HEK293 (cell line): ENCODE measurements around the gene RBBP8NL.

ENCODE experiments used
- CTCF ChIA-PET: fragments of 350-600 bp; formaldehyde crosslinking; extraction: SDS; loops from one replicate; lab custom pipeline; 2021; ENCODE audit warnings: antibody characterized with exemption; lab: Yijun Ruan, JAX
- POLR2A ChIA-PET: fragments of 300-600 bp; formaldehyde crosslinking; extraction: SDS; loops from one replicate; lab custom pipeline; 2020; ENCODE audit warnings: antibody characterized with exemption, inconsistent platforms; lab: Yijun Ruan, JAX
- H3K27ac ChIP-seq: fragments of 200-500 bp; sonication (Bioruptor generic); 2 replicates; pipeline ENCODE4 v1.5.1; 2014; ENCODE audit warnings: low read depth, low read length, control low read depth, inconsistent platforms; ENCODE audit errors: extremely low read depth
- H3K36me3 ChIP-seq, 2 experiments: fragments of 200-500 bp in 1 of 2; sonication (Bioruptor generic) in 1 of 2; 1 replicate in 1 of 2; 2 replicates in 1 of 2; pipeline ENCODE4 v1.5.1; 2014 to 2017; ENCODE audit warnings: inconsistent platforms in 2 of 2, low read length in 2 of 2; ENCODE audit not compliant: control insufficient read depth in 2 of 2, insufficient read depth in 1 of 2
- H3K4me1 ChIP-seq: fragments of 200-500 bp; sonication (Bioruptor generic); 2 replicates; pipeline ENCODE4 v1.5.1; 2014; ENCODE audit warnings: mild to moderate bottlenecking, low read length, inconsistent platforms; ENCODE audit not compliant: control insufficient read depth, insufficient read depth
- H3K4me3 ChIP-seq: 2 replicates; pipeline ENCODE4 v1.5.1; 2011; ENCODE audit warnings: low read depth, mild to moderate bottlenecking, control low read depth, low read length, moderate library complexity
- H3K9me3 ChIP-seq: fragments of 200-500 bp; sonication (Bioruptor generic); 2 replicates; pipeline ENCODE4 v1.5.1; 2014; ENCODE audit warnings: low read depth, low read length, inconsistent platforms; ENCODE audit not compliant: control insufficient read depth, insufficient read depth
- BCL11B ChIP-seq: fragments of 450-650 bp; formaldehyde crosslinking; IDR thresholded peaks from 2 replicates; pipeline ENCODE4 v1.5.1; 2016; ENCODE audit warnings: low read depth, missing biosample characterization, missing genetic modification characterization
- GLIS1 ChIP-seq: fragments of 450-650 bp; formaldehyde crosslinking; IDR thresholded peaks from 2 replicates; pipeline ENCODE4 v1.5.1; 2016; ENCODE audit warnings: missing biosample characterization, missing genetic modification characterization
- GLIS2 ChIP-seq: fragments of 450-650 bp; formaldehyde crosslinking; IDR thresholded peaks from 2 replicates; pipeline ENCODE4 v1.5.1; 2016; ENCODE audit warnings: missing biosample characterization, missing genetic modification characterization
- IKZF3 ChIP-seq: fragments of 450-650 bp; IDR thresholded peaks from 2 replicates; pipeline ENCODE4 v1.5.0; 2018; ENCODE audit warnings: missing biosample characterization, mild to moderate bottlenecking, missing genetic modification characterization, moderate library complexity
- PRDM1 ChIP-seq: fragments of 450-650 bp; formaldehyde crosslinking; IDR thresholded peaks from 2 replicates; pipeline ENCODE4; 2016; ENCODE audit warnings: missing biosample characterization, missing genetic modification characterization
- SP2 ChIP-seq: fragments of 450-650 bp; formaldehyde crosslinking; IDR thresholded peaks from 2 replicates; pipeline ENCODE4 v1.5.1; 2016; ENCODE audit warnings: missing biosample characterization, missing genetic modification characterization
- ZBTB1 ChIP-seq: fragments of 450-650 bp; formaldehyde crosslinking; IDR thresholded peaks from 2 replicates; pipeline ENCODE4 v1.5.1; 2016; ENCODE audit warnings: missing biosample characterization, missing genetic modification characterization
- ZBTB48 ChIP-seq: fragments of 450-650 bp; formaldehyde crosslinking; IDR thresholded peaks from 2 replicates; pipeline ENCODE4 v1.5.1; 2016; ENCODE audit warnings: missing biosample characterization, missing genetic modification characterization
- ZEB2 ChIP-seq: fragments of 450-650 bp; formaldehyde crosslinking; IDR thresholded peaks from 2 replicates; pipeline ENCODE4 v1.5.1; 2016; ENCODE audit warnings: missing biosample characterization, missing genetic modification characterization
- ZFP3 ChIP-seq: fragments of 450-650 bp; formaldehyde crosslinking; IDR thresholded peaks from 2 replicates; pipeline ENCODE4 v1.5.1; 2016; ENCODE audit warnings: low read depth, missing biosample characterization, missing genetic modification characterization
- ZFP37 ChIP-seq: fragments of 450-650 bp; formaldehyde crosslinking; IDR thresholded peaks from 2 replicates; pipeline ENCODE4 v1.5.1; 2016; ENCODE audit warnings: missing biosample characterization, missing genetic modification characterization
- ZIC2 ChIP-seq: fragments of 450-650 bp; formaldehyde crosslinking; IDR thresholded peaks from 2 replicates; pipeline ENCODE4 v1.5.1; 2016; ENCODE audit warnings: missing biosample characterization, missing genetic modification characterization
- ZNF133 ChIP-seq: fragments of 450-650 bp; formaldehyde crosslinking; IDR thresholded peaks from 2 replicates; pipeline ENCODE4 v1.5.1; 2016; ENCODE audit warnings: missing biosample characterization, missing genetic modification characterization
- ZNF140 ChIP-seq: fragments of 450-650 bp; formaldehyde crosslinking; IDR thresholded peaks from 2 replicates; pipeline ENCODE4 v1.5.1; 2016; ENCODE audit warnings: missing biosample characterization, missing genetic modification characterization
- ZNF169 ChIP-seq: fragments of 450-650 bp; formaldehyde crosslinking; IDR thresholded peaks from 2 replicates; pipeline ENCODE4 v1.5.1; 2016; ENCODE audit warnings: missing biosample characterization, missing genetic modification characterization
- ZNF19 ChIP-seq: fragments of 450-650 bp; formaldehyde crosslinking; IDR thresholded peaks from 2 replicates; pipeline ENCODE4; 2016; ENCODE audit warnings: missing biosample characterization, missing genetic modification characterization, low read depth
- ZNF24 ChIP-seq: fragments of 450-650 bp; formaldehyde crosslinking; IDR thresholded peaks from 2 replicates; pipeline ENCODE4 v1.5.1; 2016; ENCODE audit warnings: missing biosample characterization, missing genetic modification characterization
- ZNF26 ChIP-seq: fragments of 450-650 bp; formaldehyde crosslinking; IDR thresholded peaks from 2 replicates; pipeline ENCODE4 v1.5.1; 2016; ENCODE audit warnings: missing biosample characterization, missing genetic modification characterization
- ZNF280C ChIP-seq: fragments of 450-650 bp; formaldehyde crosslinking; IDR thresholded peaks from 2 replicates; pipeline ENCODE4 v1.5.1; 2016; ENCODE audit warnings: missing biosample characterization, missing genetic modification characterization
- ZNF37A ChIP-seq: fragments of 450-650 bp; IDR thresholded peaks from 2 replicates; pipeline ENCODE4 v1.5.1; 2018; ENCODE audit warnings: missing biosample characterization, missing genetic modification characterization
- ZNF394 ChIP-seq: fragments of 450-650 bp; formaldehyde crosslinking; IDR thresholded peaks from 2 replicates; pipeline ENCODE4 v1.5.1; 2016; ENCODE audit warnings: missing biosample characterization, missing genetic modification characterization, mild to moderate bottlenecking, moderate library complexity, borderline replicate concordance
- ZNF501 ChIP-seq: fragments of 450-650 bp; formaldehyde crosslinking; IDR thresholded peaks from 2 replicates; pipeline ENCODE4 v1.5.1; 2016; ENCODE audit warnings: missing biosample characterization, missing genetic modification characterization
- ZNF558 ChIP-seq: fragments of 450-650 bp; formaldehyde crosslinking; IDR thresholded peaks from 2 replicates; pipeline ENCODE4 v1.5.1; 2016; ENCODE audit warnings: missing biosample characterization, missing genetic modification characterization
- ZNF626 ChIP-seq: fragments of 450-650 bp; sonication (Bioruptor Pico); formaldehyde crosslinking; IDR thresholded peaks from 2 replicates; pipeline ENCODE4 v1.5.1; 2018; ENCODE audit warnings: missing biosample characterization, missing genetic modification characterization, inconsistent platforms
- ZNF707 ChIP-seq: fragments of 450-650 bp; formaldehyde crosslinking; IDR thresholded peaks from 2 replicates; pipeline ENCODE4 v1.5.1; 2016; ENCODE audit warnings: missing biosample characterization, missing genetic modification characterization
- ZNF76 ChIP-seq: fragments of 450-650 bp; formaldehyde crosslinking; IDR thresholded peaks from 2 replicates; pipeline ENCODE4; 2016; ENCODE audit warnings: low read depth, missing biosample characterization, missing genetic modification characterization, borderline replicate concordance
- ZSCAN5A ChIP-seq: fragments of 450-650 bp; formaldehyde crosslinking; IDR thresholded peaks from 2 replicates; pipeline ENCODE4 v1.5.1; 2016; ENCODE audit warnings: missing biosample characterization, missing genetic modification characterization

RBBP8NL gene

GRCh38 chr20:62409086-62409853, 18.1 kb downstream of the RBBP8NL start:
- POLR2A ChIA-PET: interaction anchor here (1.2 kb wide), 1 partner anchor 22 kb away, joined by 6 read pairs; the partner anchor contains the start of gene RPS21
- TF ChIP-seq GLIS2 (tag by site-specific recombination): 0 out of 2 replicates have a peak, but pooled peaks have one; percentile 2
- no peak for TF ChIP-seq ZFP37 (tag by site-specific recombination)
- no peak for TF ChIP-seq ZNF24 (tag by site-specific recombination)
- no peak for TF ChIP-seq ZEB2 (tag by site-specific recombination)
- TF ChIP-seq ZFP3 (tag by site-specific recombination): peak; percentile 93
- no peak for TF ChIP-seq ZNF37A (tag by site-specific recombination)
- no peak for TF ChIP-seq ZNF558
- no peak for TF ChIP-seq ZNF169 (tag by site-specific recombination)
- peaks cover 6% of the 10 kb centered on the region; the same call in 1 of the 2 replicates for H3K4me1 ChIP-seq
- no peaks in the 10 kb centered on the region for H3K9me3 ChIP-seq
- H3K36me3 ChIP-seq: peaks cover 0 to 10% of the 10 kb centered on the region in 2 experiments; a peak in 1 of 3 replicates
- H3K4me3 ChIP-seq: no peak overlapping the region
- H3K27ac ChIP-seq: no peak overlapping the region
- CTCF ChIA-PET: interaction anchor here (0.6 to 3.1 kb wide), 16 partner anchors 9 to 385 kb away, joined by 3 to 18 read pairs (median 3); no protein-coding TSS in a partner anchor

- H3K4me1 ChIP-seq: peaks cover 6% of the 10 kb centered on the region; the same call in 1 of the 2 replicates
- TF ChIP-seq ZNF76 (tag by site-specific recombination) (no peak), GLIS2 (tag by site-specific recombination) (0 out of 2 replicates have a peak, but pooled peaks have one; percentile 20), SP2 (tag by site-specific recombination) (0 out of 2 replicates have a peak, but pooled peaks have one; percentile 10), ZNF133 (tag by site-specific recombination) (no peak), ZIC2 (tag by site-specific recombination) (0 out of 2 replicates have a peak, but pooled peaks have one; percentile 12)
- CTCF ChIA-PET: interaction anchor here (0.9 to 3.1 kb wide), 3 partner anchors 10 to 108 kb away, joined by 3 to 18 read pairs (median 9); no protein-coding TSS in a partner anchor
- peaks cover 0 to 16% of the 10 kb centered on the region in 2 experiments; a peak in 1 of 3 replicates for H3K36me3 ChIP-seq
- H3K27ac ChIP-seq: no peak overlapping the region
- no peak overlapping the region for H3K4me3 ChIP-seq
- no peaks in the 10 kb centered on the region for H3K9me3 ChIP-seq
- POLR2A ChIA-PET: no interaction called here
Measured at GRCh38 chr20:62408640-62409039, 18.7 kb downstream of the RBBP8NL start.

GRCh38 chr20:62408055-62408454, 19.3 kb downstream of the RBBP8NL start:
- Histone ChIP-seq H3K27ac (no peak overlapping the region), H3K4me3 (no peak overlapping the region), H3K9me3 (no peaks in the 10 kb centered on the region), H3K4me1 (peaks cover 6% of the 10 kb centered on the region; the same call in 1 of the 2 replicates), H3K36me3 (peaks cover 0 to 21% of the 10 kb centered on the region in 2 experiments; a peak in 1 of 3 replicates)
- ChIA-PET CTCF (interaction anchor here (0.7 to 3.1 kb wide), 2 partner anchors 92 to 384 kb away, joined by 3 to 18 read pairs; no protein-coding TSS in a partner anchor), POLR2A (no interaction called here)
- TF ChIP-seq ZNF26 (no peak), ZFP37 (tag by site-specific recombination) (no peak), IKZF3 (no peak), ZSCAN5A (no peak), ZBTB48 (no peak), ZNF394 (no peak), ZNF707 (tag by site-specific recombination) (no peak), ZNF140 (tag by site-specific recombination) (no peak), BCL11B (no peak), PRDM1 (tag by site-specific recombination) (no peak), ZNF19 (tag by site-specific recombination) (no peak), GLIS1 (tag by site-specific recombination) (no peak), ZNF501 (no peak), ZNF626 (no peak), ZBTB1 (tag by site-specific recombination) (no peak), ZNF280C (tag by site-specific recombination) (no peak)
